ENCODE results near the gene RNF13.

- TF ChIP-seq EZH2 (IDR thresholded peaks at IDR 0.05; ENCODE audit: borderline replicate concordance, insufficient read depth, low read depth, low read length, poor library complexity, severe bottlenecking) = no peak
- TF ChIP-seq CTCF (IDR thresholded peaks at IDR 0.05) = no peak
Measured at GRCh38 chr3:149990423-149990948, 177.5 kb downstream of the RNF13 start.
